Measurements from ENCODE around the gene GRIK4.

GRIK4 gene

DNA sequence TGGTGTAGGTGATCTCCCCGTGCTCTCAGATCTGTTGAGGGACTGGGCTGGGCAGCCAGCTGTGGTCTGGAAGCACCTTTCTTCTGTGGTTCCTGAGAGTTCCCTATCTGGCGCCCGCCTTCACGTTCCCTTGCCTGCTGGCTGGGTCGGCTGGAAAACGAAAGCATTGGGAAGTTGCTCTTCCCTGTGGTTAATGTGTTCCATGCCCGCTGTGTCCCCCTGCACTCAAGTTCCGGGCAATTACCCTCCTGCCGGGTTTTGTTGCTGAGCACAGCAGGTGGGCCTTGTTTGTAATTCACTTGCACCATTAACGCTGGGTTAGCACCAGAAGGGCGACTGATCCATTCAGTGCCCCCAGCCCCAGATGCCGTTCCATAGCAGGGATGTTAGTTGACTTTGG is 134.1 kb downstream of the GRIK4 start:
- DNase-seq, result no peak

DNA sequence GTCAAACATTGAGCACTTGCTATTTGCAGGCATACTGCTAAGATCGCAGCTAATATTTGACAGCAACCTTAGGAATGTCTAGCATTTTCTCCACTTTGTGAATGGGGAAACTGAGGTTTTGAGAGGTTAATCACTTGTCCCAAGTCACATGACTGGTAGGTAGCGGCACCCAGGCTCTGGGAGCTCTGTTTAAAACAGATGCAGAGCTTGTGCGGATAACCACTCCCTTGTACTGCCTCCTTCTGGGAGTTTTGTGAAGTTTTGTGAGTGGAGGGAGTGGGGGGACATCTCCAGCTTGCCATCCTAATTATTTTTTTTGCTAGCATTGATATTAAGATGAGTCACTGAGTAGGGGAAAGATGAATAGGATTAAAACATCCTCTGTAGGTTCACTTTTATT is 134.7 kb downstream of the GRIK4 start:
- no peak for DNase-seq

DNA sequence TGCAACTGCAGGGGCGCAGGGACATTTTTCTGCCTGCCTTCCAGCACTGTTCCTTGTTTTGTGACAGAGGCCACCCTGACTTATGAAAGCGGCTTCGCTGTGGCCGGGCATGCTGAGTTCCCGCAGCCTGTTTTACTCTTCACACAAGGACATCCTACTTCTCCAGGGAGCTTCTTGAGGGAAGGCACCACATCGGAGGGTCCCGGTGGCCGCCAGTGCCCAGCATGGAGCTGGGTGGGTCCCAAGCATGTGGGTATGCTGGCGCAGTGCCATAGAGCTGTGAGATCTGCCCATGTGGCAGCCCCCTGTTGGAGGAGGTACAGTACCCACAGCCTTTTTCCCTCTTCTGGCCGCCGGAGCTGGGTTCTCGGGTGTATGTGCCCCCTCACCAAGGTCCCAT is 136.1 kb downstream of the GRIK4 start:
- DNase-seq, result no peak

- no peak for DNase-seq
Observed at GRCh38 chr11:120648771-120649170, 137.2 kb downstream of the GRIK4 start.

DNA sequence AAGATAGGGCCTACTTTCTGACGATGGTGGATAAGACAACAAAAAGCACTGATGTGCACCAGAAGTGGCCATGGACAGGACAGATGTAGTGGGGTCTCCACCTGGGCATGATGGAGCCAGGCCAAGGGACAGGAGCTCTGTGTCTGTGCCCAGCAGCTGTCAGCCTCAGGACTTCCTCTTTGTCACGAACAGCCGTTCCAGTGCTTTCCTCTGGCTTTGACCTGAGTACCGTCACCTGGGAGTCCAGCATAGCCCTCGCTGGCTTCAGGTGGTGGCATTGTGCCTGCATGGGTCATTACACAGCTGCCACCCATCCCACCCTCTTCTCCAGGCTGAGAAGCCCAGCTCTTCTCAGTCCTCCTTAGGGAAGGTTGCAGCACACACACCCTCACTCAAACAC is 137.8 kb downstream of the GRIK4 start:
- no peak for DNase-seq

DNA sequence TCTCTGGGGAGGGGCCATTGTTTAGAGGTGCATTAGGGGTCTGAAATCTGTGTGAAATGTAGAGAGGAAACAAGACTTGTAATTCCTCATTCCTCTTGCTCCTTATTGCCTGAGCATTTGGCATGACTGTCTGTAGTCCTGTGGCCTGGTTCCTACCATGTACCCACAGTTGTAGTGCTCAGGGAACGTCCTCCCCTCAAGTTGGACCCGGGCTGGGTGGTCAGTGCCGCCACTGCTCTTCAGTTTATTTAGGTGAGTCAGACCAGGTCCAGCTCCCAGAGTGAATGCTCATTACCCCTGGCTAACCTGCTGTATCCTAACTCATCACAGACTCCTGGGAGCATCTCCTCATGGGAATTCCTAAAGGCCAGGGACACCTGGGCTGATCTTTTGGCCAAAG is 139.8 kb downstream of the GRIK4 start:
- no peak for DNase-seq

DNA sequence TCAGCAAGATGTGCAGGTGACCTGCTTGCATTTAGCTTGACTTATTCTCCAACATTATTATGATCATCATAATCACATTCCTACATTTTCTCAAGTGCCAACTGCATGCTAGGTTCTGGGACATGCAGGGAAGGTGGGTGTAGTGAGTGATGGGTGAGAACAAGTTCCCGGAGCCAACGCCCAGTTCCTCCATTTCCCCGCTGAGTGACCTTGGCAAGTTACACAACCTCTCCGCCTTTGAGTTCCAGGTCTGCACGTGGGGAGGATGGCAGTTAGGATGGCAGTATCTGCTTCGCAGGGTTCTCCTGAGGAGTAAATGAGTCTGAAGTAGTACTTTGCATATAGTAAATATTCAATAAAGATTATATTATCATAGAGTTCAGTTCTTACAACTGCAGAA is 140.3 kb downstream of the GRIK4 start:
- no peak for DNase-seq

DNA sequence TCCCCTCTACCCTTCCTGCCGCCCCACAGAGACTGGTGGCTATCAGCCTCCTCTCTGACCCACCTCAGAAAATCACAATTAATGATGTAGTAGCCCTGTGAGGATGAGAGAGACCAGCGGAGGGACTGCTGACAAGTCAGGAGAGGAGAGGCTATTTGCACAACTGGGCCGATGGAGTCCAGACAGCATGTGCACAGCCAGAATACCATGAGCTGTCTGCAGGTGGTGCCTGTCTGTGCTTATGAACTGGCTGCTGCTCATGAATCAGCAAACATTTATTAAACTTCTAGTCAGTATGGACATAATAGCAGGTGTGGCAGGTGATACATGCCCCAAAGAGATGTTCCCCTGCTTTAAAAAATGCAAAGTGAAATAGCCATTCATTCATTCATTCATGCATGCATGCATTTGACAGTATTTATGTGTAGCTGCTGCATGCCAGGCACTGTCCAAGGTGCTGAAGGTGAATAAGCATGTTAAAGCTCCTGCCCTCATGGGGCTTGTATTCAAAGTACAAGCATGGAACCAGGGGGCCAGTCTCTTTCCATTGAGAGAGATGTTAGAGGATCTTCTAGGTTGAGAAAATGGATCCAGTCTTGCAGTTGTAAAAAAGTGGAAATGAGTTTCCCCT is 141.3 kb downstream of the GRIK4 start:
- peak; percentile 43 for DNase-seq

- no peak for DNase-seq
Observed at GRCh38 chr11:120655589-120655988, 144.0 kb downstream of the GRIK4 start.

GRCh38 chr11:120657306-120658070 is 145.9 kb downstream of the GRIK4 start:
- DNase-seq, result no peak

DNA sequence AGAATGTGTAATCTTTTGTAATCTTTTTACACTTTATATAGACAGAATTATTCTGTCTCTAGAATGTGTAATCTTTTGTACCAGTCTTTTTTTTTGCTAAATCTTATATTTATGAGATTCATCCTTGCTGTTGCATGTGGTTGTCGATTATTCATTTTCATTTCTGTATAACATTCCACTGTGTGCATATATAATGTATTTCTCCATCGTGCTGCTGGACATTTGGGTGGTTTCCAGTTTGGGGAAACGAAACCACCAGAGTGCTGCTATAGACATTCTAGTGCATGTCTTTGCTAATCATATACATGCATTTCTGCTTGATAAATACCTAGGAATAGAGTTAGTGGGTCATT is 146.5 kb downstream of the GRIK4 start:
- DNase-seq, result no peak

GRCh38 chr11:120659076-120659475 is 147.5 kb downstream of the GRIK4 start:
- no peak for DNase-seq

DNA sequence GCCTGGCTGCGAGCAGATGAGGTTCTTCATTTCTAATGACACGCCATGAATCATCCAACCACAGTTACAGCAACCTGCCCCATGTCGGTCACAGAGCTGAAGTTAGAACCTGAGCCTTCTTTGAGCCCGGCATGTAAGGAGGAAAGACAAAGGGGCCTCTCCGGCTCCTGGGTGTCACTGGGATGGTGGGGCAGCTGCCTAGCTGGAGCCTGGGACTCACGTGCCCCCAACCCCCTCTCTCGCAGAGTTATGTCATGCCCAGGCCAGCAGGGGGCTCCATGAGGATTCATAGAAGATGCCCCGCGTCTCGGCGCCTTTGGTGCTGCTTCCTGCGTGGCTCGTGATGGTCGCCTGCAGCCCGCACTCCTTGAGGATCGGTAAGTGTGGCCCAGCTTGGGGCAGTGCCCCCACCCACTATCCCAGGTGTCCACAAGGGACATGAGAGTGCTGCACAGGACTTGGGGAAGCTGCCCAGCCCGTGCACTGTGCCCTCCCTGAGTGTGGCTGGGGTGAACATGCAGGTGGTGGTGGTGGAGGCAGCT is 148.5 kb downstream of the GRIK4 start:
- DNase-seq, result peak; percentile 51

GRCh38 chr11:120662071-120662676 is 150.6 kb downstream of the GRIK4 start:
- no peak for DNase-seq

DNA sequence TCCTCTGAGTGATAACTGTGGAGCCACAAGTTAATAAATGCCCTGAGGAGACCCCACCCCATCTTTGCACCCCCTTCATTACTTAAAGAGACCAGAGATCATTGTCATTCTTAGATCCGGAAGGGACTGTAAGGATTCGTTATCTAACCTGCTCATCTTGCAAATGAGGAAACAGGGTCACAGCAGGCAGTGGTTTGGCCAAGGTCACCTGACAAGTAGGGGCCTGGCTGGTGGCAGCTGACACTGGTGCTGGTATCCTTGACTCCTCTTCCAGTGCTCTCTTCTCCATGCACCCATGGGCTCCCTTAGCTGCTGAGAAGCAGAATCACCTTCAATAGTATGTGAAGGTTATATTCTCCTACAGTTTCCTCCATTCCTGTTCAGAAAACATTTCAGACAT is 151.6 kb downstream of the GRIK4 start:
- DNase-seq, result no peak

- no peak for DNase-seq
Observed at GRCh38 chr11:120666121-120666639, 154.6 kb downstream of the GRIK4 start.

DNA sequence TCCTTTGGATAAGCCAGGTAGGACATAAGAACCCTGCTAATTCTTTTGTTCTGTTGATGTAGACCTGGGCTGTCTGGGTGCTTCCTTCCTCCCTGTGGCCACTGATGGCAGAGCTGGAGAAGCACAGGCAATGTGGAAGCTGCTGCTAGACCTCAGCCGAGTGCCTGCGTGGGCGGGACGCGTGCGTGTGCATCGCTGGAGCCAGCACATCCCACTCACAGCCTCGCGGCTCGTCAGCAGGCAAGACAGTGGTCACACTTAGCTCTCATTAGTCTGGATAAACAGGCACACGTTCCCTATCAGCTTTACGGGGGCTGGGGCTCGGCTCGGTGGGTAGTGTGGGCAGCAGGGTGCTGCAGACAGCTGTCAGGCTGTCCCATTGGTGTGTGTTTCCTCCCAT is 155.7 kb downstream of the GRIK4 start:
- no peak for DNase-seq

- DNase-seq, result no peak
Observed at GRCh38 chr11:120667934-120668333, 156.4 kb downstream of the GRIK4 start.

DNA sequence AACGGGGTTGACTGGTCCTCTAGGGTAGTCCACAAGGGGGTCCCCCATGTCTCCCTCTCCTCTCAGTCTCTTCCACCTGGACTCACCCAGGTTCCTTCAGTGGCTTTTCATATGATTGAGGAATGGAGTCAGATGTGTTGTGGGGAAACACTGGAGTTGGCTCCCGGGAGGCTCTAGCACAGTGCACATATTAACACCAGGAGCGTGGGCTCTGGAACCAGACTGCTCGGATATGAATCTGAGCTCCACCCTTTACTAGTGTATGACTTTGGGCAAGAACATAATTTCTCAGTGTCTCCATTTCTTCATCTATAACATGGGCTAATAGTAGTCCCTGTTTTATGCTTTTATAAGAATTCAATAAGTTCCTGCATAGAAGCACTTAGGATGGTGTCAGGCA is 157.0 kb downstream of the GRIK4 start:
- DNase-seq, result no peak

DNA sequence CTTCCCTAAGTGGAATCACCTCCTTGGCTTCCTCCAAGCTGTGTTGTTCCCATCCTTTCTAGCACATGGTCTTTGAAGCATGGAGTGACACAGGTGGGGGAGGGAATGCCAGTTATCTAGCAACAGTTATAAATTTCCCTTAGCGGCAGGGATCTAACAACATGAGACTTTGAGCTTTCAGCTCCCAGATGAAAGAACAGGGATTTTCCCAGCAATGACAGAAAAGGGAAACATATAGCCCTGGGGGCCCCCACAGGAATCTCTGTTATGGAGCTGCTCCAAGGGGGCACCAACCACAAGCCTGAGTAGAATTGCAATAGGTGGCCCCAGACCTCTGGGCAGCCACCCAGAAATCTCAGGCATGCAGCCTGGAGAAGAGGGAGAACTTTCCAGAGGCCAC is 163.0 kb downstream of the GRIK4 start:
- no peak for DNase-seq

- DNase-seq, result no peak
Observed at GRCh38 chr11:120675171-120675570, 163.6 kb downstream of the GRIK4 start.

GRCh38 chr11:120676991-120677390 is 165.4 kb downstream of the GRIK4 start:
- DNase-seq, result no peak

DNA sequence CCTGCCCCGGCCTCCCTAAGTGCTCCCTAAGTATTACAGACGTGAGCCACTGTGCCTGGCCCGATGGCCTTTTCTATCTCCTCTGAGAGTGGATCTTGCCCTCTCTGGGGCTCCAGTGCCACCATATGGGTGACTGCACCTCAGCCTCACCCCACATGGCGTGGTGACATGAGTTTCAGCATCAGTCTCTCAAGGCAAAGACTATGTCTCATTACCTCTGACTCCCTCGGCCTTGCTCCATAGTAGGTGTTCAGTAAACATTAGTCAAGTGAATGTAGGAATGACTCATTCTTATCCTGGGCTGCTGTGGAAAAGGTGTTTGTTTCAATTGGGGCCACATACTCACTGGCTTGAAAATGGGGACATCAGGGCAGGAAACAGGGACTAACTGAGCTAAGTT is 168.8 kb downstream of the GRIK4 start:
- no peak for DNase-seq
